GM12873 (cell line): ENCODE results near the gene PARD3B.

Experiments used
- CTCF ChIP-seq: IDR thresholded peaks from 2 replicates; pipeline ENCODE4 v1.5.1; 2012; ENCODE audit warnings: low read depth, mild to moderate bottlenecking, moderate library complexity, low read length, control low read depth; ENCODE audit not compliant: insufficient read depth; ENCODE audit errors: missing control alignments

Gene PARD3B

GRCh38 chr2:205627085-205627484 is 1081.8 kb downstream of the PARD3B start:
- TF ChIP-seq CTCF = no peak

- TF ChIP-seq CTCF = no peak
Measured at GRCh38 chr2:205628422-205628821, 1083.1 kb downstream of the PARD3B start.

DNA sequence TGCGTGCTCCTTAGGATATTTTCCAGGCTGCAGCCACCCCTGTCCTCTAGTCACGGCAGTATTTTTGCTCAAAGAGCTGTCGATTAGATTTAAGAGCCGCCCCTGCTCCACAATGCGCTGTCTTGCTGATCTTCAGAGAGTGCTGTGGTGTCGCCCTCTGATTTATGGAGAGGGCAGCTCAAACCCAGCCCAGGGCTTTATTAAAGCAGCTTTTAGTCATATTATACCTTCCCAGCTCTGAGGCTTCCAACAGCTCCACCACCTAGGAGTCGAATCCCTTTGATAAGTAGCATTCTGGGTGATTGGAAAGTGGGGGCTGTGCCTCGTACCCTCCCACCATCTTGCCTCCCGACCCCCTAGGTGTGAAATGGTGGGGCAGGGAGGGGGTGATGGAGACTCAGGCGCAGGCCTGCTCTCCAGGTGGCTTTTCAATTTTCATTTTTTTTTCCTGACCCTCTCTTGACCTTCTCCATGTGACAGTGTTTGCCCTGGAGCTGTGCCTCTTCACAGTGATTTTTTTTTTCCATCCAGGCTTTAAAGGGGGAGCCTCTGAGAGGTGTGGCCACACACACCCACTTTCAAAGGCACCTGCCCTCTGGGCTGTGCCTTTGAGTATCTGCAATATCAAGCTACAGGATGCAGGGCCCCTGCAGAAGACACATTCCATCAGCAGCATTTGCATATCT is 1084.0 kb downstream of the PARD3B start:
- no peak for TF ChIP-seq CTCF

GRCh38 chr2:205633994-205634393 is 1088.7 kb downstream of the PARD3B start:
- TF ChIP-seq CTCF = no peak

DNA sequence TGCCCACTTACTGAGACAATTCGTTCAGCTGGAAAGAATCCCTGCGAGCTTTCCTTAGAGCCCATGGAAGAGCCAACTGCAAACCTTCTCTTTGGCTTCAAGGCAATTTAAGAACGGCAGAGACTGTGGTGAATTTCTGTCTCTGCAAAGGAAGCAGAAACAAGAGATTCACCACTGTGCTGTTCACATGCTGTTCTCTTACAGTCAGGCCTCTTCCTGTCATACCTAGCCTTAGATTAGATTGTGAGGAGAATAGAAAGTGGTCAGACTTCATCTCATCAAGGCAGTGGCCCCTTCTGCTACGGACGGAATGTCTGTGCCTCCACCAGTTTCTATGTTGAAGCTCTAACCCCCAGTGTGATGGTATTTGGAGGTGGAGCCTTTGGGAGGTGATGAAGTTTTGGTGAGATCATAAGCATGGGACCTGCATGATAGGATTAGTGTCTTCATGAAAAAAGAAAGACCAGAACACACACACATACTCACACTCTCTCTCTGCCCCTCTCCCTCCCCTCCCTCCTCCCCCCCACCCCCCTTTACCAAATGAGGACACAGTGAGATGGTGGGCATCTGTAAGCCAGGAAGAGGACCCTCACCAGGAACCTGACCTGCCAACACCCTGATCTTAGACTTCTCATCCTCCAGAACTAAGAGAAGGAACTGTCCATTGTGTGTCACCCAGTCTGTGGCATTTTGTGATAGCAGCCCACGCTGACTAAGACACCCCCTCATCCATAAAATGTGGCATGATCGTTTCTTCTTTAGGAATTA is 1091.5 kb downstream of the PARD3B start:
- TF ChIP-seq CTCF = no peak

- TF ChIP-seq CTCF = no peak
Measured at GRCh38 chr2:205637320-205637602, 1092.0 kb downstream of the PARD3B start.

DNA sequence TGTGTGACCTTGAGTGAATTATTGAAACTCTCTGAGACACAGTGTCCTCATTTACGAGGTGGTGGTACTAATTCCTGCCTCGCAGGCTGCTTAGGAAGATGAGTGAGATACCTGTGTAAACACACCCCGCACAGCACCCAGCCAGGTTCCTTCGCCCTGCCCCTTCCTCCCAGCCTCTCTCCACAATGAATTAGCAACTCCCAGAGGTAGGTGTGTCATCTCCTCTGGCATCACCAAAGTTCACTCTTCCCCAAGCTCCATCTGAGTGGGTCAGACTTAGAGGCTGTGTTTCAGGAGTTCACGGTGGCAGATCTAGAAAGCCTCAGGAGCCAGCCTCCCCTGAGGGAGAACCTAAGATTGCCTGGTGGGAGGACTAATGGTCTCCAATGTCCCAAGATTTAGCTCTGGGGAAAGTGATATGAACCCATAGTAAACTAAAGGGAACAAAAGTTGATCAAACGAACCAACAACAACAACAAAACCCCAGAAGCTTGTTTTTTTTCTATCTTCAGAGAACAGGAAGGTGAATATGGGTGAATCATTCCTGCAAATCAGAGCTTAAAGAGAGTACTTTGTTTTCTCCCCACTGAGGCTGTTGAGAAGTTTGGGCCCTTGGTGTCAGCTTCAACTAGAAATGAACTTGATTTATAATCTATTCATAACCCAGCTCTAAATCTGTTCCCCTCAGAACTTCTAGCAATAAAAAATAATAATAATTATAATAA is 1092.7 kb downstream of the PARD3B start:
- no peak for TF ChIP-seq CTCF
